BE2C (cell line): ENCODE results near the gene CATSPERD.

ENCODE experiments used
- DNase-seq: peaks from one replicate; pipeline ENCODE4 v3.0.0-alpha.2; 2020
- H3K27me3 ChIP-seq: fragments of 250-450 bp; sonication (Bioruptor Pico); 2 replicates; pipeline ENCODE4 v1.5.1; 2020; ENCODE audit warnings: mild to moderate bottlenecking
- H3K36me3 ChIP-seq: fragments of 250-450 bp; sonication (Bioruptor Pico); 2 replicates; pipeline ENCODE4 v1.5.1; 2020; ENCODE audit warnings: mild to moderate bottlenecking
- H3K4me1 ChIP-seq: fragments of 250-450 bp; sonication (Bioruptor Pico); 2 replicates; pipeline ENCODE4 v1.5.1; 2020
- H3K4me3 ChIP-seq: 2 replicates; pipeline ENCODE4 v1.5.1; 2011; ENCODE audit warnings: low read depth, low read length
- H3K9me3 ChIP-seq: fragments of 250-450 bp; sonication (Bioruptor Pico); 2 replicates; pipeline ENCODE4 v1.5.1; 2020
- CTCF ChIP-seq: IDR thresholded peaks from 2 replicates; pipeline ENCODE4 v1.5.1; 2012; ENCODE audit warnings: mild to moderate bottlenecking, low read depth, low read length

The CATSPERD gene

GRCh38 chr19:5811117-5811516, 90.7 kb downstream of the CATSPERD start:
- H3K4me1 ChIP-seq = peaks cover 4% of the 10 kb centered on the region; the same call in 1 of the 2 replicates
- no peak for DNase-seq
- H3K27me3 ChIP-seq = 0 out of 2 replicates have a peak, but pooled peaks cover 4% of the 10 kb centered on the region
- TF ChIP-seq CTCF = no peak
- no peak overlapping the region for H3K4me3 ChIP-seq
- no peaks in the 10 kb centered on the region for H3K36me3 ChIP-seq
- H3K9me3 ChIP-seq = no peaks in the 10 kb centered on the region

- no peak for DNase-seq
- H3K27me3 ChIP-seq = peaks cover 4% of the 10 kb centered on the region; the same call in 1 of the 2 replicates
- TF ChIP-seq CTCF = no peak
Observed at GRCh38 chr19:5814123-5814851, 93.8 kb downstream of the CATSPERD start.

DNA sequence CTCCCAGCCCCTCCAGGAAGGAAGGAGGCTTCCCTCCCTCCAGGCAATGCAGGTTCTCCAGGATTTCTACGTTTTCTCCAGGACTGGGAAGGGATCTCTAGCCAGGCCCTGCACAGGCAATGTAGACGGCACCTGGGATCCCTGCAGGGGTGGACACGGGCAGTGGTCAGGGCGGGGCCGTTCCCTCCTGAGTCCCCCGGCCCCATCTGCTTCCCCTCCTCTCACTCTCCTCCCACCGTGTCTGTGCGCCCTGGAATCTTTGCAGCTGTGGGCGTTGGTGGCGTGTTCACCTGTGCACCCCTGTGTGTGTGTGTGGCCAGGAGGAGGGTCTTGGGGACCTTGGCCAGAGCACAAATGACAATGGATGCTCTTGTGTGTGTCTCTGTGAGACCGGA, 94.4 kb downstream of the CATSPERD start:
- Histone ChIP-seq H3K36me3 (no peaks in the 10 kb centered on the region), H3K4me3 (no peak overlapping the region), H3K9me3 (no peaks in the 10 kb centered on the region), H3K27me3 (peaks cover 4% of the 10 kb centered on the region; the same call in 1 of the 2 replicates), H3K4me1 (no peaks in the 10 kb centered on the region)
- TF ChIP-seq CTCF = no peak
- DNase-seq = no peak

More at GRCh38 chr19:5814123-5814851, 93.8 kb downstream of the CATSPERD start:
- no peaks in the 10 kb centered on the region for H3K9me3 ChIP-seq
- H3K4me3 ChIP-seq = no peak overlapping the region
- no peaks in the 10 kb centered on the region for H3K4me1 ChIP-seq
- H3K36me3 ChIP-seq = no peaks in the 10 kb centered on the region

DNA sequence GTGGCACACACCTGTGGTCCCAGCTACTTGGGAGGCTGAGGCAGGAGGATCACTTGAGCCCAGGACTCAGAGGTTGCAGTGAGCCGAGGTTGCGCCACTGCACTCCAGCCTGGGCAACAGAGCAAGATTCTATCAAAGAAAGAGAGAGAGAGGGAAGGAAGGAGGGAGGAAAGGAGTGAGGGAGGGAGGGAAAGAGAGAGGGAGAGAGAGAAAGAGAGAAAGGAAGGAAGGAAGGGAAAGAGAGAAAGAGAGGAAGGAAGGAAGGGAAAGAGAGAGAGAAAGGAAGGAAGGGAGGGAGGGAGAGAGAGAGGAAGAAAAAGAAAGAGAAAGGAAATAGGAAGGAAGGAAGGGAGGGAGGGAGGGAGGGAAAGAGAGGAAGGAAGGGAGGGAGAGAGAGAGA, 96.8 kb downstream of the CATSPERD start:
- Histone ChIP-seq H3K27me3 (peaks cover 4% of the 10 kb centered on the region; the same call in 1 of the 2 replicates), H3K4me1 (no peaks in the 10 kb centered on the region), H3K36me3 (no peaks in the 10 kb centered on the region), H3K9me3 (no peaks in the 10 kb centered on the region), H3K4me3 (no peak overlapping the region)
- DNase-seq = no peak
- TF ChIP-seq CTCF = no peak

- TF ChIP-seq CTCF = no peak
- no peak for DNase-seq
- no peaks in the 10 kb centered on the region for H3K36me3 ChIP-seq
- H3K4me1 ChIP-seq = no peaks in the 10 kb centered on the region
- no peaks in the 10 kb centered on the region for H3K9me3 ChIP-seq
- no peak overlapping the region for H3K4me3 ChIP-seq
- H3K27me3 ChIP-seq = peaks cover 4% of the 10 kb centered on the region; the same call in 1 of the 2 replicates
Observed at GRCh38 chr19:5818594-5818993, 98.2 kb downstream of the CATSPERD start.

DNA sequence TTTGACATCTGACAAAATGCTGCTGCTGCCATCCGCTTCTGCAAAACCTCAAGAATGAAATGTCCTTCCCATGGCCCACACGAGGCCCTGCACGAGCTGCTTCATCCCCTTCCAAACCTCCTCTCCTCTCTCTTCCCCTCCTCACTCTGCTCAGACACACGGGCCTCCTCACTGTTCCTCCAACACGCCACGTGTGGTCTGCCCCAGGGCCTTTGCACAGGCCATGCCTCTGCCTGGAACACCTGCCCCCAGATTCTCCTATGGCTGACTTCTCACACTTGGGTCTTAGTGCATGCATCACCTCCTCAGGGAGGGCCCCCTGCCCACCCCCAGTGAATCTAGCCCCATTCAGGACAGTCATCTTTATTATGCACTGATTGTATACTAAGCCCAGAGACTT, 100.3 kb downstream of the CATSPERD start:
- Histone ChIP-seq H3K9me3 (no peaks in the 10 kb centered on the region), H3K36me3 (no peaks in the 10 kb centered on the region), H3K27me3 (no peaks in the 10 kb centered on the region; the same call in 1 of the 2 replicates), H3K4me1 (no peaks in the 10 kb centered on the region), H3K4me3 (no peak overlapping the region)
- TF ChIP-seq CTCF = no peak
- no peak for DNase-seq
